GM20000 (cell line): ENCODE measurements around the gene PRSS38.
"Not testable (repeated sequence)": the region's sequence is repeated elsewhere in the genome, so short reads cannot be mapped to it uniquely, and the experiment has no call there.

Experiments
- DNase-seq: peaks from one replicate; pipeline ENCODE4 v3.0.0; 2012; ENCODE audit warnings: low spot score
- CTCF ChIP-seq: IDR thresholded peaks from 2 replicates; pipeline ENCODE4 v1.5.1; 2012; ENCODE audit warnings: mild to moderate bottlenecking, control low read depth; ENCODE audit errors: extremely low read depth, missing control alignments

Gene PRSS38

DNA sequence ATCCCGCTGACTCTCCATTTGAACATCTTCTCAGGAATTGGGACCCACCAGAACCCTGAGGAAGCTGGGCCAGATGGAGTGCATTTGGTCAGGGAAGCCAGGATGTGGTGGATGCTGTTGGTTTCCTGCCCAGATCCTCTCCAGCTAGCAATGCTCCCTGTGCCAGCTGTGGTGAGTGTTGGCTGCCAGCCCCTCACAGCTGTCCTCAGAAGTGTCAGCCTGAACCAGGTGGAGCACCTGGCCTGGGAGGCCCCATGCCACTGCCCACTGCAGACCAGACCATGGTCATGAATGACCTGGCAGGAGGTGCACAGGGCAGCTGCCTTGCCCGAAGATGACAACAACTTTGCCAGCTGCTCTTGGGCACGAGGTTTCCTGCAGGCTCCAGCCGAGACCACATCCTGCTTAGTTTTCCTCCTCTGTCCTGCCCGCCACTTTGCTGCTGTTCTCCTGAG, 54.4 kb downstream of the PRSS38 start:
- no peak for TF ChIP-seq CTCF
- DNase-seq, result no peak

DNA sequence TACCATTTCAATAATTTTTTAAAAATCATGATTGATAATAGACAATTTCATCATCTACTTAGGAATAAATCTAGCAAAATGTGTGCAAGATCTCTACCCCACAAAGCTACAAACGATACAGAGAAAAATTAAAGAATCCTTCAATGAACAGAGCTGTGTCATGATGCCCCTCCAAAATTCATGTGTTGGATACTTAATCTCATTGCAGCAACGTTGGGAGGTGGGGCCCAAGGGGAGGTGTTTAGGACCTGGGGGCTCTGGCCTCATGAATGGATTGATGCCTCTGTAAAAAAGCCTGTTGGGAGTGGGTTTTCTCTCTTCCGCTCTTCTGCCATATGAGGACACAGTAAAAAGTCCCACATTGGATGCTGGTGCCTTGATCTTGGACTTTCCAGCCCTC, 54.9 kb downstream of the PRSS38 start:
- no peak for TF ChIP-seq CTCF
- no peak for DNase-seq

DNA sequence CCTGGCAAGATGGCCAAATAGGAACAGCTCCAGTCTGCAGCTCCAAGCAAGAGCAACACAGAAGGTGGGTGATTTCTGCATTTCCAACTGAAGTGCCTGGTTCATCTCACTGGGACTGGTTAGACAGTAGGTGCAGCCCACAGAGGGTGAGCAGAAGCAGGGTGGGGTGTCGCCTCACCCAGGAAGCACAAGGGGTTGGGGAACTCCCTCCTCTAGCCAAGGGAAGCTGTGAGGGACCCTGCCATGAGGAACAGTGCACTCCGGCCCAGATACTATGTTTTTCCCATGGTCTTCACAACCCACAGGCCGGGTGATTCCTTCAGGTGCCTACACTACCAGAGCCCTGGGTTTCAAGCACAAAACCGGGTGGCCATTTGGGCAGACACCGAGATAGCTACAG, 56.4 kb downstream of the PRSS38 start:
- DNase-seq, result not testable (repeated sequence)

- not testable (repeated sequence) for DNase-seq
Observed at GRCh38 chr1:227877810-227878209, 62.3 kb downstream of the PRSS38 start.

DNA sequence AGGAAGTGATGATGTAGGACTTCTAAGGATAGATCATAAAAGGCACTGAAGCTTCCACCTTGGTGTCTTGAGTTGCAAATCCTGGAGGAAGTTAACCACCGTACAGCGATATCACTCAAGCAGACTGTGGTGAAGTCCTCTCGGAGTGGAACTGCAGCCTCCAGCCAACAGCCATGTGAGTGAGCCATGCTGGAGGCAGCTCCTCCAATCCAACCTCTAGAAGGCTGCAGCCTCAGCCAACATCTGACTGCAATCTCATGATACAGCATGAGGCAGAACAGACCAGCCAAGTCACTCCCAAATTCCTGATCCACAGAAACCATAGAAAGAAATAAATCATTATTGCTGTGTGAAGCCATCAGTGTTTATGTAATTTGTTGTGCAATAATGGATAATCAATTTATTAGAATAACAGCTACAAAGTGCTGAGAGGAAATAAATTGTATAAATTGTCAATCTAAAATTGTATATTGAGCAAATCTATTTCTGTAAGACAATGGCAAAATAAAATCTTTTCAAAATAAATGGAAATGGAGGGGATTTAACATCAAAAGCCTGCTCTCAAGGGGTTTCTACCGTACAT, 65.0 kb downstream of the PRSS38 start:
- no peak for TF ChIP-seq CTCF
- DNase-seq, result no peak

- no peak for TF ChIP-seq CTCF
- no peak for DNase-seq
Observed at GRCh38 chr1:227883073-227883520, 67.6 kb downstream of the PRSS38 start.

- TF ChIP-seq CTCF, result no peak
- DNase-seq, result no peak
Observed at GRCh38 chr1:227883641-227884301, 68.3 kb downstream of the PRSS38 start.

GRCh38 chr1:227884370-227885134, 69.1 kb downstream of the PRSS38 start:
- TF ChIP-seq CTCF, result no peak
- no peak for DNase-seq
